Measurements from ENCODE around the gene PEMT. TPM values are rescaled to one million over a fixed set of nuclear protein-coding genes. Genes with fewer than 3 reads are reported as not detected.

The PEMT gene
- total RNA-seq, 4 donors from 2014 or later: 54.6 to 76.9 (median 63.0) TPM

DNA sequence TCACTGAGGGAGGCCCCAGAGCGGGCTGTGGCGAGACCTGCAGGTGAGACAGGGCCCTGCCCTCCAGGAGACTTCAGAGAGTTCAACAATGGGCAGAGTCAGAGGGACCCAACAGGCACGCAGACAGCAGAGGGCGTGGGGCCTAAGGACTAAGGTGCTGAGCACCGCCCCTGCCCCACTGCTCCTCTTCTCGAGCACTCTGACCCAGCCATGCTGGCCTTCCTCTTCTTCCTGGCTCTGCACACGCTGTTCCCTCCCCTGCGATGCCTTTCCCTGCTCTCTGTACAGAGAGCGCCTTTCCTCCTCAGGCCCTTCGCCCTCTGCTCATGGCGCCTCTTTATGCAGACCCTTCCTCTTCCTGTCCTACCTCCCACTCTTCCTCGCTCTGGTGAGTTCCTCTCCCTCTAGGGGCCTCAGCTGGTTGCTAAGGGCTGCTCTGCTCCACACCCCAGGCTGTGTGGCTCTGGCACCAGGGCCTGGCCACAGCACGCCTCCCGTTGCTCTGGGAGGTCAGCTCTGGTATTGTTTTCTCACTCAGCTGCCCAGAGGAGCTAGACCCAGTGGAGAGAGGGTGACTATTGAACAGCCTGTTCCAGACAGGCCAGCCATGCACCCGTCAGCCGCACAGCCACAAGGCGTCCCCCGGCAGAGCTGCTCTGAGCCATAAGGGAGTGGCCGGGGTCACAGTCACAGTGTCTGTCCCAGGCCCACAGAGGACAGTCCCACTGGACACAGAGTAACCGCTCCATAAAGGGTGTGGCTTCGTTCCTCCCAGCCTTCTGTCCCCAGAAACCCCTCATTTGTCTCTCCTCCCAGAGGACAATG, 81.7 kb downstream of the PEMT start:
- TF ChIP-seq CTCF (IDR thresholded peaks at IDR 0.05; ENCODE audit: low read depth): no peak

- TF ChIP-seq CTCF (IDR thresholded peaks at IDR 0.05; ENCODE audit: low read depth): no peak
Measured at GRCh38 chr17:17508646-17509591, 82.6 kb downstream of the PEMT start.

DNA sequence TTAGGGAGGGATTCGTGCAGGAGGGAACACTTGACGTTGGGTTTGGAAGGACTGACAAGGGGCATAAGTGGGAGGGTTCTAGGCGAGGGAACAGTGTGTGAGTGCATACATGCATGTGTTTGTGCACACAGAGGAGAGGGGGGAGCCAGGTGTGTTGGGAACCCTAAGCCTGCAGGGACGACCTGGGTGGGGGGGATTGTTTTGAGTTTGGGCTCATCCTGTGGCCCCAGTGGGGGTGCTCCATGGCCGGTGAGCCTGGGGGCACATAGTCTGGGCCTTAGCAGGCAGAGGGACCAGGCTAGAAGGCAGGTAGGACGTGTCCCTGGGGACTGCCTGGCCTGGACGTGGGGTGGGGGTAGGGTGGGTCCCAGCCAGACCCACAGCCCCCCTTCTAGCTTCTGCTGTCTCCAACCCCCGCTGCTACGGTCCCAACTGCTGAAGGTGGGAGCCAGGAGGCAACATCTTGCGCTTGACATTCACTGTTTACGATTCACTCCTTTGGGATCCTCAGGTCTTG, 83.4 kb downstream of the PEMT start:
- TF ChIP-seq CTCF (IDR thresholded peaks at IDR 0.05; ENCODE audit: low read depth): no peak

GRCh38 chr17:17507465-17508011, 84.0 kb downstream of the PEMT start:
- no peak for TF ChIP-seq CTCF (IDR thresholded peaks at IDR 0.05; ENCODE audit: low read depth)

- TF ChIP-seq CTCF (IDR thresholded peaks at IDR 0.05; ENCODE audit: low read depth): no peak
Measured at GRCh38 chr17:17506893-17507464, 84.5 kb downstream of the PEMT start.

GRCh38 chr17:17506181-17506741, 85.2 kb downstream of the PEMT start:
- TF ChIP-seq CTCF (IDR thresholded peaks at IDR 0.05; ENCODE audit: low read depth): no peak
